GM10248 (cell line): ENCODE measurements around the gene TBC1D20.

Experiments
- CTCF ChIA-PET: fragments of 300-600 bp; sonication (Branson Sonifier 250); formaldehyde crosslinking; extraction: SDS; loops from one replicate; lab custom pipeline; 2021; ENCODE audit warnings: antibody characterized with exemption; lab: Yijun Ruan, JAX
- POLR2A ChIA-PET: fragments of 350-650 bp; sonication (Branson Sonifier 250); formaldehyde crosslinking; extraction: SDS; loops from one replicate; lab custom pipeline; 2020; ENCODE audit warnings: antibody characterized with exemption; lab: Yijun Ruan, JAX
- DNase-seq: peaks from one replicate; pipeline ENCODE4 v3.0.0; 2012; ENCODE audit errors: extremely low spot score
- CTCF ChIP-seq: IDR thresholded peaks from 2 replicates; pipeline ENCODE4 v1.5.1; 2012; ENCODE audit warnings: mild to moderate bottlenecking, low read depth; ENCODE audit errors: extremely low read depth, missing control alignments, control extremely low read depth

TBC1D20 gene

GRCh38 chr20:434221-434620, 28.1 kb downstream of the TBC1D20 start:
- ChIA-PET CTCF (interaction anchor here (0.9 to 1.2 kb wide), 2 partner anchors 21 to 80 kb away, joined by 3 to 4 read pairs; no protein-coding TSS in a partner anchor), POLR2A (interaction anchor here (0.9 kb wide), 1 partner anchor 109 kb away, joined by 3 read pairs; the partner anchor contains the start of gene SOX12)
- no peak for TF ChIP-seq CTCF
- DNase-seq, result peak; percentile 16

- ChIA-PET CTCF (interaction anchor here (1.0 to 3.2 kb wide), 4 partner anchors 26 to 103 kb away, joined by 5 to 15 read pairs (median 6); partner anchors contain the start of gene TBC1D20), POLR2A (interaction anchor here (0.7 kb wide), 1 partner anchor 53 kb away, joined by 4 read pairs; the partner anchor contains the start of gene TRIB3)
- TF ChIP-seq CTCF, result no peak
- peak; percentile 81 for DNase-seq
These were observed 28.9 kb downstream of the TBC1D20 start for GRCh38 chr20:433300-433975.

GRCh38 chr20:432677-433299, 29.5 kb downstream of the TBC1D20 start:
- DNase-seq, result peak; percentile 31
- ChIA-PET POLR2A (interaction anchor here (0.7 kb wide), 1 partner anchor 52 kb away, joined by 4 read pairs; the partner anchor contains the start of gene TRIB3), CTCF (interaction anchor here (1.0 to 3.2 kb wide), 4 partner anchors 26 to 103 kb away, joined by 5 to 15 read pairs (median 6); partner anchors contain the start of gene TBC1D20)
- no peak for TF ChIP-seq CTCF

GRCh38 chr20:432208-432607, 30.1 kb downstream of the TBC1D20 start:
- DNase-seq, result peak; percentile 15
- no peak for TF ChIP-seq CTCF
- CTCF ChIA-PET, result interaction anchor here (0.6 to 3.2 kb wide), 6 partner anchors 25 to 219 kb away, joined by 3 to 15 read pairs (median 5); partner anchors contain the start of gene TBC1D20
- POLR2A ChIA-PET, result no interaction called here

GRCh38 chr20:431012-431904, 31.1 kb downstream of the TBC1D20 start:
- TF ChIP-seq CTCF, result peak; percentile 40
- ChIA-PET CTCF (interaction anchor here (0.9 to 3.2 kb wide), 3 partner anchors 24 to 76 kb away, joined by 3 to 15 read pairs (median 9); no protein-coding TSS in a partner anchor), POLR2A (no interaction called here)
- DNase-seq, result peak; percentile 27
